Panc1 (cell line): ENCODE measurements around the gene SYNGR2.

Source experiments
- CTCF ChIP-seq: fragments of 450-650 bp; IDR thresholded peaks from 2 replicates; pipeline ENCODE4 v1.5.1; 2017; ENCODE audit warnings: mild to moderate bottlenecking
- POLR2AphosphoS5 ChIP-seq: IDR thresholded peaks from 2 replicates; pipeline ENCODE4 v1.6.1; 2012; ENCODE audit warnings: mild to moderate bottlenecking, low read depth, low read length, moderate library complexity
- REST ChIP-seq, 2 experiments: IDR thresholded peaks; 2 replicates each; pipeline ENCODE4 v1.6.1; 2011 to 2012; ENCODE audit warnings: low read depth in 2 of 2, control low read depth in 1 of 2, low read length in 1 of 2, mild to moderate bottlenecking in 1 of 2, moderate library complexity in 1 of 2; ENCODE audit not compliant: insufficient read depth in 1 of 2
- SIN3A ChIP-seq: IDR thresholded peaks from 2 replicates; pipeline ENCODE4 v1.6.1; 2012; ENCODE audit warnings: low read depth, mild to moderate bottlenecking, low read length, moderate library complexity, borderline replicate concordance; ENCODE audit not compliant: insufficient read depth
- TCF7L2 ChIP-seq: IDR thresholded peaks from 2 replicates; pipeline ENCODE4 v1.6.1; 2011; ENCODE audit warnings: mild to moderate bottlenecking, low read depth, low read length, inconsistent platforms

- TF ChIP-seq CTCF, result no peak
- no peak for TF ChIP-seq POLR2AphosphoS5
- no peak for TF ChIP-seq REST (IDR thresholded peaks at IDR 0.05; ENCODE audit: insufficient read depth in 1 of 2, low read depth in 2 of 2, low read length in 1 of 2)
- no peak for TF ChIP-seq TCF7L2
- TF ChIP-seq SIN3A, result no peak; the same call in 1 of the 2 replicates
These were observed 40.4 kb upstream of the SYNGR2 start for GRCh38 chr17:78127888-78128550.
